Renal cortex interstitium (tissue), 11 donors: ENCODE results near the gene WASF2. TPM values are rescaled to one million over a fixed set of nuclear protein-coding genes. Genes with fewer than 3 reads are reported as not detected.

ENCODE experiments used
- DNase-seq, 11 donors: peaks; one replicate each; pipeline ENCODE4 v3.0.0-alpha.2; 2013; ENCODE audit warnings: low read depth in 9 of 11, low spot score in 4 of 11; ENCODE audit errors: extremely low read depth in 1 of 11
- polyA plus RNA-seq, 3 donors: library from polyadenylated mRNA; unstranded; fragments of 120-200 nt; gene quantifications; one replicate each; pipeline ENCODE4 v1.2.1, GENCODE V29; 2013; ENCODE audit not compliant: insufficient read length in 3 of 3

WASF2 gene
- polyA plus RNA-seq, 3 donors = 124 to 151 (median 135) TPM

- DNase-seq = no peak
Measured at GRCh38 chr1:27372808-27373690, 116.9 kb downstream of the WASF2 start.

- peak in 2 of 11 donors; percentile 51 to 54 for DNase-seq
Measured at GRCh38 chr1:27372022-27372807, 117.8 kb downstream of the WASF2 start.

- DNase-seq = no peak
Measured at GRCh38 chr1:27368869-27369582, 120.9 kb downstream of the WASF2 start.

- no peak for DNase-seq
Measured at GRCh38 chr1:27367160-27367650, 122.8 kb downstream of the WASF2 start.

GRCh38 chr1:27366411-27367159 is 123.4 kb downstream of the WASF2 start, which contains the start of gene MAP3K6:
TSS of gene MAP3K6 (minus strand) at chr1:27366961. CDS start at chr1:27366597, 364 bp downstream.
- DNase-seq = peak in 5 of 11 donors; percentile 55 to 70 (median 61)

- DNase-seq = peak in 6 of 11 donors; percentile 57 to 73 (median 66)
Measured at GRCh38 chr1:27366113-27366410, 123.9 kb downstream of the WASF2 start.

- peak in 8 of 11 donors; percentile 73 to 83 (median 80) for DNase-seq
Measured at GRCh38 chr1:27365372-27366112, 124.4 kb downstream of the WASF2 start.

- DNase-seq = no peak
Measured at GRCh38 chr1:27364696-27365371, 125.1 kb downstream of the WASF2 start.

GRCh38 chr1:27363766-27364695 is 125.9 kb downstream of the WASF2 start:
- no peak for DNase-seq

- no peak for DNase-seq
Measured at GRCh38 chr1:27361553-27361952, 128.4 kb downstream of the WASF2 start.

- DNase-seq = no peak
Measured at GRCh38 chr1:27361044-27361402, 128.9 kb downstream of the WASF2 start.

- DNase-seq = no peak
Measured at GRCh38 chr1:27360159-27361043, 129.6 kb downstream of the WASF2 start.

- DNase-seq = no peak
Measured at GRCh38 chr1:27359822-27360158, 130.2 kb downstream of the WASF2 start.

GRCh38 chr1:27358928-27359313 is 131.0 kb downstream of the WASF2 start:
- DNase-seq = no peak

GRCh38 chr1:27358038-27358927 is 131.7 kb downstream of the WASF2 start:
- DNase-seq = no peak
